Thyroid gland (tissue), 4 donors: ENCODE measurements around the gene KRT20.

Source experiments
- POLR2A ChIP-seq, 2 donors: fragments of 450-650 bp; IDR thresholded peaks; one replicate each; pipeline ENCODE4 v1.6.1; 2017; ENCODE audit warnings: antibody characterized with exemption in 2 of 2, mild to moderate bottlenecking in 2 of 2, moderate library complexity in 1 of 2
- TF ChIP-seq, protein P1 (sequence below), 6 experiments: fragments of 200-600 bp in 3 of 6; fragments of 450-650 bp in 3 of 6; sonication (generic) in 3 of 6; IDR thresholded peaks; one replicate each; pipeline ENCODE4 v1.5.1; 2016 to 2019; ENCODE audit warnings: antibody characterized with exemption in 6 of 6, mild to moderate bottlenecking in 2 of 6, inconsistent platforms in 1 of 6, moderate library complexity in 1 of 6

DNA sequence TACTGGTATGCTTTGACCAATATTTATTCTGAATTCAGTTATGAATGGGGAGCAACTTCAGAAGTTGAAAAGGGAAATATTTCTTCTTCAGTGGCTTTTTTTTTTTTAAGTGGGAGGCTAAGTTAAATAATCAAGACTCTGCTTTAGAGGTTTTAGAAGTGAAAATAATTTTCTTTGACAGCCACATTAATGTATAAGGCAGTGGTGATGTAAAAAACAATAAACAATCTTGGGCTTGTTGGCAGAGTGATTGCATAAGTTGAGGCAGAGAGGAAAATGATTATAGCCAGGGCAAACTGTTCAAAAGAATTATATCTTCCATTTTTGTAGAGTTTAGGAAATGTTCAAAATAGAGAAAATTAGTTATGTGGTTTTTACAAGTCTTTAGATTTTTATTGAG lies 12.6 kb downstream of the KRT20 start:
- TF ChIP-seq, protein P1, sequence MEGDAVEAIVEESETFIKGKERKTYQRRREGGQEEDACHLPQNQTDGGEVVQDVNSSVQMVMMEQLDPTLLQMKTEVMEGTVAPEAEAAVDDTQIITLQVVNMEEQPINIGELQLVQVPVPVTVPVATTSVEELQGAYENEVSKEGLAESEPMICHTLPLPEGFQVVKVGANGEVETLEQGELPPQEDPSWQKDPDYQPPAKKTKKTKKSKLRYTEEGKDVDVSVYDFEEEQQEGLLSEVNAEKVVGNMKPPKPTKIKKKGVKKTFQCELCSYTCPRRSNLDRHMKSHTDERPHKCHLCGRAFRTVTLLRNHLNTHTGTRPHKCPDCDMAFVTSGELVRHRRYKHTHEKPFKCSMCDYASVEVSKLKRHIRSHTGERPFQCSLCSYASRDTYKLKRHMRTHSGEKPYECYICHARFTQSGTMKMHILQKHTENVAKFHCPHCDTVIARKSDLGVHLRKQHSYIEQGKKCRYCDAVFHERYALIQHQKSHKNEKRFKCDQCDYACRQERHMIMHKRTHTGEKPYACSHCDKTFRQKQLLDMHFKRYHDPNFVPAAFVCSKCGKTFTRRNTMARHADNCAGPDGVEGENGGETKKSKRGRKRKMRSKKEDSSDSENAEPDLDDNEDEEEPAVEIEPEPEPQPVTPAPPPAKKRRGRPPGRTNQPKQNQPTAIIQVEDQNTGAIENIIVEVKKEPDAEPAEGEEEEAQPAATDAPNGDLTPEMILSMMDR (IDR thresholded peaks at IDR 0.05), result no peak
- TF ChIP-seq POLR2A (IDR thresholded peaks at IDR 0.05), result no peak
